RWPE2 (cell line): ENCODE data around the gene LCE1D.

Source experiments
- ATAC-seq: fragments of 200-7000 bp; cut with Tn5 transposase; 3 replicates; pipeline ENCODE4 v1.9.1; 2021; ENCODE audit warnings: low read depth
- DNase-seq: peaks from one replicate; pipeline ENCODE4 v3.0.0-alpha.2; 2020; ENCODE audit warnings: low spot score
- H3K27ac ChIP-seq: fragments of 450-650 bp; 2 replicates; pipeline ENCODE4 v1.5.1; 2017; ENCODE audit warnings: mild to moderate bottlenecking; ENCODE audit not compliant: poor library complexity, severe bottlenecking
- H3K27me3 ChIP-seq: fragments of 250-450 bp; sonication (Bioruptor Pico); 2 replicates; pipeline ENCODE4 v1.5.1; 2021; ENCODE audit warnings: mild to moderate bottlenecking, moderate library complexity; ENCODE audit not compliant: insufficient read depth, poor library complexity, severe bottlenecking
- H3K36me3 ChIP-seq: fragments of 250-450 bp; sonication (Bioruptor Pico); 2 replicates; pipeline ENCODE4 v1.5.1; 2020; ENCODE audit warnings: low read depth, mild to moderate bottlenecking, moderate library complexity
- H3K4me1 ChIP-seq: fragments of 250-450 bp; sonication (Bioruptor Pico); 2 replicates; pipeline ENCODE4 v1.5.1; 2021; ENCODE audit warnings: mild to moderate bottlenecking, moderate library complexity; ENCODE audit not compliant: insufficient read depth, poor library complexity, severe bottlenecking
- H3K4me3 ChIP-seq: fragments of 250-450 bp; sonication (Bioruptor Pico); 2 replicates; pipeline ENCODE4 v1.5.1; 2021; ENCODE audit warnings: mild to moderate bottlenecking, moderate library complexity; ENCODE audit not compliant: severe bottlenecking
- H3K9me3 ChIP-seq: fragments of 250-450 bp; sonication (Bioruptor Pico); 2 replicates; pipeline ENCODE4 v1.5.1; 2021; ENCODE audit warnings: mild to moderate bottlenecking, moderate library complexity; ENCODE audit not compliant: severe bottlenecking
- TF ChIP-seq, protein P1 (sequence below): fragments of 450-650 bp; IDR thresholded peaks from one replicate; pipeline ENCODE4 v1.5.1; 2017; ENCODE audit warnings: mild to moderate bottlenecking, moderate library complexity; ENCODE audit not compliant: poor library complexity, severe bottlenecking

Gene LCE1D

DNA sequence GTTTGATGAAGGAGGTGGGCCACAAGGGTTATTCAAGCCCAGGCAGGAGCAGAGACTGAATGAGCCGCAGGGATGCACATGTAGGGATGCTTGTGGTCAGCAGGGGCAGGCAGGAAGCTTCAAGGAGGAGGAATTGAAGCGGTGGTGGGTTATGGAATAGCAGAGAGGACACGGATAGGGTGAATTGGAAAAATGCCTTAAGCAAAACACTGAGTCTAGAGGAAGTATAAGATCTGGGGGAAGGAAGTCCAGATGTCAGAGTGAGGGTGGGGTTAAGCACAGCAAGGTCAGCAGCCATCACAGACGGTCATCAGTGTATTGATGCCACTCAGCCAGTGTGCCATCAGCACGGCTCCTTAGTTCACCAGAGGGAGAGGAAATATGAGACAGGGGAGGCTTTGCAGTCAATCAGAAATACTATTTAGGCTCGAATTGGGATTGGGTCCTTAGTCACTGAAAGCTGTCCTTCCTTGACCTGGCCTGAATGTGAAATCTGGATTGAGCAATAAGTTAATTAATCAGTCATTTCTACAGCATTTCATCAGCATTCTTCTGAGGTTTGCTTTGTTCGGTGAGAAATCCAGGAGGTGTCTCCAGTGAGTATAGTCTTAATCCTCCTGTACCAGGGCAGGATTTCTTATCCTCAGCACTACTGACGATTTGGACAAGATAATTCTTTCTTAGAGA, 27.5 kb upstream of the LCE1D start:
- Histone ChIP-seq H3K27ac (peak overlapping the region; percentile 42), H3K36me3 (no peaks in the 10 kb centered on the region), H3K9me3 (no peaks in the 10 kb centered on the region), H3K4me1 (peaks cover 18% of the 10 kb centered on the region), H3K27me3 (no peaks in the 10 kb centered on the region), H3K4me3 (no peak overlapping the region)
- DNase-seq (no peak), ATAC-seq (peak; percentile 79)
- TF ChIP-seq, protein P1, sequence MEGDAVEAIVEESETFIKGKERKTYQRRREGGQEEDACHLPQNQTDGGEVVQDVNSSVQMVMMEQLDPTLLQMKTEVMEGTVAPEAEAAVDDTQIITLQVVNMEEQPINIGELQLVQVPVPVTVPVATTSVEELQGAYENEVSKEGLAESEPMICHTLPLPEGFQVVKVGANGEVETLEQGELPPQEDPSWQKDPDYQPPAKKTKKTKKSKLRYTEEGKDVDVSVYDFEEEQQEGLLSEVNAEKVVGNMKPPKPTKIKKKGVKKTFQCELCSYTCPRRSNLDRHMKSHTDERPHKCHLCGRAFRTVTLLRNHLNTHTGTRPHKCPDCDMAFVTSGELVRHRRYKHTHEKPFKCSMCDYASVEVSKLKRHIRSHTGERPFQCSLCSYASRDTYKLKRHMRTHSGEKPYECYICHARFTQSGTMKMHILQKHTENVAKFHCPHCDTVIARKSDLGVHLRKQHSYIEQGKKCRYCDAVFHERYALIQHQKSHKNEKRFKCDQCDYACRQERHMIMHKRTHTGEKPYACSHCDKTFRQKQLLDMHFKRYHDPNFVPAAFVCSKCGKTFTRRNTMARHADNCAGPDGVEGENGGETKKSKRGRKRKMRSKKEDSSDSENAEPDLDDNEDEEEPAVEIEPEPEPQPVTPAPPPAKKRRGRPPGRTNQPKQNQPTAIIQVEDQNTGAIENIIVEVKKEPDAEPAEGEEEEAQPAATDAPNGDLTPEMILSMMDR = peak; percentile 23

DNA sequence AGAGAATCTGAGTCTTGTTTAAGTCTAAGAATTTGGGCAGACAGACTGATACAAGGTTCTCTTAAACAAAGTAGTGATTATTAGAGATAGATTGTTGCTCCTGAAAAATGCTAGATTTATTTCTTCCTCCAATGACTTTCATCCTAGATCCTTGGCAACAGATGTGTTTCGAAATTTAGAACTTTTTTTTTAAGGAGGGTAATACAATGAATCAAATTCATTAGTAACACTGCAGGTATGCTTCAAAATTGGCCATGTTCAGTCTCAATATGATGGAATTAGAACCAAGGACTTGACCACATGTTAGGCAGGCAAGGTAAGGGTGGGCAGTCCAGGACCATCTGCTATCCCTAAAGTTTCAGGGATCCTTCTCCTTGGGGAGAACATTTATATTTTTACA, 26.1 kb upstream of the LCE1D start:
- no peaks in the 10 kb centered on the region for H3K36me3 ChIP-seq
- ATAC-seq = peak; percentile 24; the same call in 1 of the 3 replicates
- H3K27me3 ChIP-seq = no peaks in the 10 kb centered on the region
- no peak overlapping the region for H3K4me3 ChIP-seq
- TF ChIP-seq, protein P1 = no peak
- no peak for DNase-seq
- H3K9me3 ChIP-seq = no peaks in the 10 kb centered on the region
- H3K4me1 ChIP-seq = peaks cover 18% of the 10 kb centered on the region
- peak overlapping the region; percentile 42 for H3K27ac ChIP-seq

DNA sequence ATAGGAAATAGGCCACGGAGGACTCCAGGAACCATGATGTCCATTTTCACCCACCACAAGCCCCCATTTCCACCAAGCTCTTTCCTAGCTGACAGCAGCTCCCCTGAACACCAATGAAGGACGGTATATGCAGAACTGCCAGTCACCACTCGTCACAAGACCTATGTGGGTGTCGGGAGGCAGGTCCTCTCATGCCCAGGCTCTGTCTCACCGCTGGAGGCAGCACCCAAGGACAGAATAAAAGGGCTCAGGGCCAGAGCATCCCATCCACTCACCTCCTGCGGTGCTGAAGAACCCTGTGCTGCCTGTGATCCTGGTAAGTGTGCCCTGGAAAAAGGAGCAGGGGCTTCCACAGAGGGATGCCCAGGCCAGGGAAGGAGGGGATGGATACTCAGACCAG, 21.6 kb upstream of the LCE1D start, which contains the start of gene LCE1F:
LCE1F (plus strand) TSS at position 266 of the 400 bp plus-strand sequence. CDS start 1,232 bp downstream, outside the sequence.
- Histone ChIP-seq H3K36me3 (no peaks in the 10 kb centered on the region), H3K4me1 (peaks cover 4% of the 10 kb centered on the region), H3K4me3 (no peak within 1 kb of the TSS), H3K9me3 (no peaks in the 10 kb centered on the region), H3K27me3 (no peaks in the 10 kb centered on the region), H3K27ac (no peak within 1 kb of the TSS)
- ATAC-seq (0 out of 3 replicates have a peak, but pooled peaks have one; percentile 48), DNase-seq (no peak)
- TF ChIP-seq, protein P1 = no peak

DNA sequence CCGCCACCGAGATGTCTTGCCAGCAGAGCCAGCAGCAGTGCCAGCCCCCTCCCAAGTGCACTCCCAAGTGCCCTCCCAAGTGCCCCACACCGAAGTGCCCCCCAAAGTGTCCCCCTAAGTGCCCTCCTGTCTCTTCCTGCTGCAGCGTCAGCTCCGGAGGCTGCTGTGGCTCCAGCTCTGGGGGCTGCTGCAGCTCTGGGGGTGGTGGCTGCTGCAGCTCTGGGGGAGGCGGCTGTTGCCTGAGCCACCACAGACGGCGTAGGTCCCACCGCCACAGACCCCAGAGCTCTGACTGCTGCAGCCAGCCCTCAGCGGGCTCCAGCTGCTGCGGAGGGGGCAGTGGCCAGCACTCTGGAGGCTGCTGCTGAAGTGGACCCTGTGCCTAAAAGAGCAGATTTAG, 20.2 kb upstream of the LCE1D start:
- no peaks in the 10 kb centered on the region for H3K36me3 ChIP-seq
- ATAC-seq (no peak), DNase-seq (no peak)
- H3K27me3 ChIP-seq = no peaks in the 10 kb centered on the region
- no peak overlapping the region for H3K4me3 ChIP-seq
- no peaks in the 10 kb centered on the region for H3K9me3 ChIP-seq
- no peaks in the 10 kb centered on the region for H3K4me1 ChIP-seq
- H3K27ac ChIP-seq = no peak overlapping the region
- TF ChIP-seq, protein P1 = no peak

DNA sequence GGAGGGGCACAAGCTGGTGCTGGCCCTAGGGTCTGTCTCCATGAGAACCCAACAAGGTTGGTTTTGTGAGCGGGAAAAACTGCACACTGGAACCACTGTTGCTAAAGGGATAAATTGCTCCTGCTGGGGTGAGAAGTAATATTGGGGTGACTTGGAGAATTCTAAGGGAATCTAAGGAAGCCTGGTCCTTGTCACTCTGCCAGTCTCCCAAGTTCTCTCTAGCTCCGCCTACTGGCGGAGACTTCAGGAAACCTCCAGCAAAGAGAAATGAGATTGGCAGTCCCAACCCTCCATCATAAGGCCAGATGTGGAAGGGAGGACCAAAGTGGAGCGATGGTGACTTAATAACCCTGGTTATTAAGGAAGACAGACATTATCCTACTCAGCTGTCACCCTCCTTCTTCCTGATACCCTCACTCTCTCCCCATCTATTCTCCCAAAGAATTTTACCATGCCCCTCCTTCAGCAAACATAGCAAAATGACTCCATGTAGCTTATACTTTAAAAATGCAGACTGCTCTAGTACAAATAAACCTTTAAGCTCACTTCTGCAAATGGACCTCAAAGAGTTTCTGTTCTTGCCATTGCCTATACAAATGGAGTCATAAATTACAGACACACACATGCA, 18.9 kb upstream of the LCE1D start:
- H3K4me1 ChIP-seq = no peaks in the 10 kb centered on the region
- H3K27ac ChIP-seq = no peak overlapping the region
- no peaks in the 10 kb centered on the region for H3K27me3 ChIP-seq
- DNase-seq (no peak), ATAC-seq (no peak)
- H3K36me3 ChIP-seq = no peaks in the 10 kb centered on the region
- H3K9me3 ChIP-seq = no peaks in the 10 kb centered on the region
- no peak overlapping the region for H3K4me3 ChIP-seq
- TF ChIP-seq, protein P1 = peak; percentile 30
